HG03280 (cell line): Measurements from ENCODE around the gene YBX1.

Source experiments
- ATAC-seq: cut with Tn5 transposase; IDR thresholded peaks from one replicate; pipeline ENCODE4 v1.9.1; 2021; ENCODE audit warnings: mild to moderate bottlenecking, moderate library complexity; ENCODE audit not compliant: unreplicated experiment

YBX1 gene

DNA sequence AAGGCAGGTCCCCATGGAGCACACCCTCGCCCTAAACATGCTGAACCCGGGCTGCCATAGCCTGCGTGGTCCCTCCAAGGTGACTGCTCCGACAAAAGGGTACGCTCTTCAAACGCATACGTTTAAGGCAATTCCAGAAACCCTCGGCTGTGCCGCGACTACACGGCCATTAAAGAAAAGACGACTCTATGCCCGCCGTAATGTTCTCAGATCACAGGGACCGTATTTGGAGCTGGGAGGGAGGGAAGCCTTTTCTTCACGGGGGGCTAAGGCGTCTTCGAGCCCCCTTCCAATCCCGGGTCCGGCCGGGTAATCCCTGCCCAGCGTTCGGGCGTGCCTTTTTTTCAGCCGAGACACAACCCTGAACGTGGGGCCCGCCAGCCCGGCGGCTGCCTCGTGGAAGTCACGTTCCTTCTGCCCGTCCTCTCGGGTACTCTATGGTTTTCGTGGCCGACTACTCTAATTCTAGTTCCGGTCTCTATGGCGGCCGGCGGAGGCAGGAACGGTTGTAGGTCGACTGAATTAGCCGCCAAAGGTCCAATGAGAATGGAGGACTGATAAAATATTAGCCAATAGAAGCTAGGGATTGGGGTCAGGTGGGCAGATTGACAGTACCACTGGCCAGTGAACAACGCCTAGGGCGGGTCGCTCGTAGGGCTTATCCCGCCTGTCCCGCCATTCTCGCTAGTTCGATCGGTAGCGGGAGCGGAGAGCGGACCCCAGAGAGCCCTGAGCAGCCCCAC lies at the start of gene YBX1:
TSS of gene YBX1 (plus strand) at position 678 of the 743 bp plus-strand sequence. CDS start 148 bp downstream, outside the sequence.
- peak; percentile 85 for ATAC-seq

DNA sequence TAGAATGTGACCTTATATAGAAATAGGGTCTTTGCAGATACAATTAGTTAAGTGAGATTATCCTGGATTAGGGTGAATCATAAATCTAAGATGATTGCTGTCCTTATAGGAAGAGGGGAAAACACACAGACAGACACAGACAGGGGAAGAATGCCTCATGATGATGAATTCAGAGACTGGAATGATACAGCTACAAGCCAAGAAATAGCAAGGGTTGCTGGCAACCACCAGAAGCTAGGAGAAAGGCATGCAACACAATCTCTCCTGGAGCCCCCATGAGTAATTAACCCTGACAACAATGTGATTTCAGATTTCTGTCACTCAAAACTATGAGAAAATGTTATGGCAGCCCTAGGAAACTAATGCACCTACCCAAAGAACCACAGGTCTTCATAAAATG lies 43.1 kb upstream of the YBX1 start:
- no peak for ATAC-seq

DNA sequence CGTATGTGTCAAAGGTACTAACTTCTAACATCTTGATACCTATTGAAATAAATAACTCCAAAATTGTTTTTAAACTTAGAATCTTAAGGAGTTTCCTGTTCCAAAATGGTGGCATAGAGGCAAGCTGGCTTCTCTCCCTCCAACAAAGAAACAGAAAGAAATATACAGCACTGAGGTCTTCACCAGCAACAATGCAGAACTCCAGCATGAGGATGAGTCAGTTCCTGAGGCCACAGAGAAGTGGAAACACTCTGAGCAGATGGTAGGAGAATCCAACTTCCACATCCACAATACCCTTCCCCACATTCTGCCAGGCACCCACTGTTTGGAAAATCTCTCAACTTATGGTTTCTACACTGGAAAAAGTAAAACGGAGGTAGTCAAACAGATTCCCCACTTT lies 36.2 kb upstream of the YBX1 start:
- ATAC-seq = no peak

DNA sequence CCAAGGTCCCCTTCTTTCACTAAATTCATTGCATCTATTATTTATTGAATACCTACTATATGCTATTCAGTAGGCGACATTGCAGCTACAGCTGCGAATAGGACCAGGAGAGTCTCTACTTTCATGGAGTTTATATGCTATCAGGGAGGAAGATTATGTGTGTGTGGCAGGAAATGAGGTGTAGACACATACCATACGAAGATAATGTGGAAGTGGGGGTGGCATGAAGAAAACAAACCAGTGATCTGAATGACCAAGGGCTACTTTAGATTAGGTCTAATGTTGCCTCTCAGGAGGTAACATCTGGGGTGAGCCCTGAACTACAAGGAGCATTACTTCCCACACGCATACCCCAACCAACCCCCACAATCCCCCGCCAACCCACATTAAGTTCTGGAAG lies 25.0 kb upstream of the YBX1 start:
- ATAC-seq = no peak

DNA sequence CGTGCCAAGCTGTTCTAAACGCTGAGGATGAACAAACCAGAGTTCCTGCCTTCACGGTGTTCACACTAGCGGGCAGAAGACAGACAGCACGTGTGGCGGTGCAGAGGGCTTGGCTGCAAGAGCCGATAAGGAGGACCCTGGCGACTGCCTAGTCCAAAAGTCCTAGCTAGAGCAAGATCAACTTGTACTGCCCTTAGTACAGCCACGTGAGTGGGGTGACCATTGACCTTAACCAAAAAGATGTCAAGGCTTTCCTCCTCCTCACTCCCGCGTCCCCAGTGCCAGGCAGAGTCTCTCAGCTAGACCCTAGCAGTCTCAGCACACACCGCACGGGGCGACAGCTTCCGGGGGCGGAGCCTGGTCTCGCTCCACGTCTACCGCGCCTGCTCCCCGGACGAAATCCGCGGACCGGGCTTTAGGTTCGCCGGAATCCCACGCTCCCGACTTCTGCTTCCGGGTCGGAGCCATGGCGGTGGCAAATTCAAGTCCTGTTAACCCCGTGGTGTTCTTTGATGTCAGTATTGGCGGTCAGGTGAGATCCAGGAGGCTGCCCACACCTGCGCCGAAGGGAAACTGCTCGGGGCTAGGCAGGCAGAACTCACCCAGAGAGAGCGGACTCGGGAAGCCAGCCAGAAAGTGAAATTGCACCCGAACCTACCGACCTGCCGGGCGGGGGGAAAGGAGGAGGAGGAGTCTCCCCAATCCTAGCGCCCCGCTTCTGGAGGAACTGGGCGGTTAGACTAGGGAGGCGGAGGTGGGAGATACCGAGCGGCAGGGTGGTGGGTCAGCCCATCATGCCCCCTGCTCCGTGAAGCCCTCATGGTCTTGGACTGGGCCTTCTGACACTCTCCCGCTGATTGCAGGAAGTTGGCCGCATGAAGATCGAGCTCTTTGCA lies 24.0 kb upstream of the YBX1 start, which contains the start of gene PPIH:
TSS of gene PPIH (plus strand) at position 443 of the 896 bp plus-strand sequence. CDS start at position 467, 24 bp downstream.
- ATAC-seq = peak; percentile 98

DNA sequence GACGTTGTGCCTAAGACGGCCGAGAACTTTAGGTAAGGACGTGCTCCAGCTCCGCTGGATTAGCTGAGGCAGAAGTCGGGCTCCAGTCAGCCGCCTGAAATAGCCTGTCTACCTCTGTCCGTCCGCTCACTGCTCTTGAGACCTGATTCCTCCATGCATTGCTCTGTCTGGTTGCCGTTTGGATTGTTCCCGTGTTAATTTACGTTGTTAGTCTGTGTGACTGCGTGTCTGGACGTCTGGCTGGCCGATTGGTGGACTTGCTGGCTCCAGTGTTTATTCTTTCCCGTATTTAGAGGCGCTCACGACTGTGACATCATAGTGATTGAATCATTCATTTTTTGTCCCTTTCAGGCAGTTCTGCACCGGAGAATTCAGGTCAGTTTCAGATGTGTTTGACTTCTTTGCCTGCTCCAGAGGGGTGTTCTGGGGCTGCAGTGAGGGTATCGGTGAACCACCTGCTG lies 23.3 kb upstream of the YBX1 start:
- ATAC-seq = peak; percentile 6

DNA sequence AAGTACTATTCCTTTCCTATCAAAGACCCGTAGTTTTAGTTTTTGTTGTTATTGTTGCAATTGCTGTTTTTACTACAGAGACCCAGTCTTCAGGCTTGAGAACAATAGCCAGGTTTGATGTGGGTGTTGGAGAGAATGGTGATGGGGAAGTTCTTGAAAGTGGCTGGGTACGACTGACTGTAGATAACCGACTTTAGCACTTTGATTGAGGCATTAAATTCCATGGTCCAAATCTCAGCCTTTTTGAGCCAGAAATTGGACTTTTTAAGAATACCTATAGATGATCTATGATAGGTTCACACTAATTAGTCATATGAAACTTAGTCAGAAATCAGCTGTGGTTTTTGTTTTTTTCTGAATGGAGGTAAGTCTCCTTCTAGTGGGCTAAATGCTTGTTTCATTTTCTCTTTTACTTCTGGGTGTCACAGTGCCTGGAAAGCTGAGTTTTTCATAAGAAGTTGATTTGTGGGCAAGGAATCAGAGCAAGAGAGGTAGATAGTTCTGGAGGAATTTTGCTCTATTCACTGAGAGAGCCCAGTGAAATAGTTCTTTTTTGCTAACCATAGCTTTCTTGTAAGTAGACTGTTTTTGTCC lies 21.2 kb upstream of the YBX1 start:
- ATAC-seq = no peak

DNA sequence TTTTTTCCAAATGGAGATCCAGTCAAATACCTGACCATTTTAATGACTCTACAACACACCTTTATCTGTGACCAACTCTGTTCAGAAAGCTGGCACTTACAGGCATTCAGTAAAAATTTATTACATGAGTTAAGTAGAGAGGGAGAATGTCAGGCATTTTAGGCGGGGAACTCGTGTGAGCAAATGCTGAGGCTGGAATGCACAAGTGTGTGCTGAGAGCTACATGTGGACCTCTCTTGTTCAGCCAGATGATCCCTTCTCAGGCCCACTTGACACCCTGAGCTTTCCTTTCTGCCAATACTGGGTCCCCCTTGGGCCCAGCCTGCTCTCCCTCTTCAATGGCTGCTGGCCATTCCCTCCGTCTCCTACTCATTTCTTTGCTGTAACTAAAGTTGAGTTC lies 12.3 kb upstream of the YBX1 start:
- no peak for ATAC-seq

DNA sequence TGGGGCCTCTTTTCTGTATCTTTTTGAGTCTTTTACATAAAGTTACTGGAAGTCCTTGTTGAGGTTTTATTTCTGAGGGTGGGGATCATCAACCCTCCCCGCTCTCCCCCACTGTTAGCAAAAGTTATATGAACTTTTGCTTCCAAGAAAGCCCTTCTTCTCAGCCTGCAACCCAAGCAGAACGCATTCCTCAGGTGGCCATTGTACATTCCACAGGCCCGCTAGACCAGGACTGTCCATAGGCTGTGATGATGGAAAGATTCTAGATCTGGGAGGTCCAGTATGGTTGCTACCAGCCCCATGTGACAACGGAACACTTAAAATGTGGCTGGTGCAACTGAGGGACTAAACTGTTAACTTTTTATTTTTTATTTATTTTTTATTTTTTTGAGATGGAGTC lies 11.8 kb upstream of the YBX1 start:
- no peak for ATAC-seq

DNA sequence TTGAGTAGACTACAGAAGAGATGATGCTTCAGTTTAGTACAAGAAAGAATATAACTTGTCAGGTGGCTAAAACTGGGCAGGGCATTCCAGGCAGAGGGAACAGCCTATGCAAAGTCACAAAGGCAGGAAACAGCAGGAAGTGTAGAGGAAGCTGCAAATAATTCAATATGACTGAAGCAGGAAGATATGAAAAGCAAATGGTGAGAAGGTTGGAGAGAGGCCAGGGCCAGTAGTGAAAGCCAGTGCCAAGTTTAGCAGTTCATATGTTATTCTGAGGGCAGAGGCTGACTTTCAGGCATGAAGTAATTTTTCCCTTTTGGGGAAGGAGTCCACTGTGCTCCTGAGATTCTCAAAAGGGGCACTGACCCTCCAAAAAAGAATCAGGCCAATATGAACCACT lies 8.0 kb upstream of the YBX1 start:
- no peak for ATAC-seq

DNA sequence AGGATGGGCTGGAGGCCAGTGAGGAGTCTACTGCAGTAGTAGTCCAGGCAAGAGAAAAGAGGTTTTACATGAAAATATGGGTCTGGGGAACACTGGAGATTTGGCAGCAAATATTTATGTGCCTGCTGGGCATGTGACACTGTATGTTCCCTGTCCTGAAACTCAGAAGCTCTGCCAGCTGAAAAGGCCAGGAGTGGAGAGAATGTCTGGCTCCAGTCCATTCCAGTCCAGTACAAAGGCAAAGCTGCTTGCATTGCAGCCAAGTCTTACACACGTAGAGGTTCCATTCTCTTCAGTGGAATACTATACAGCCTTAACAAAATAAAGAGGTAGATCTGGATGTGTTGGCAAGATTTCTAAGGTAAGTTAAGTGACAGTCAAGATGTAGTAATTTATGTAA lies 7.5 kb upstream of the YBX1 start:
- no peak for ATAC-seq

DNA sequence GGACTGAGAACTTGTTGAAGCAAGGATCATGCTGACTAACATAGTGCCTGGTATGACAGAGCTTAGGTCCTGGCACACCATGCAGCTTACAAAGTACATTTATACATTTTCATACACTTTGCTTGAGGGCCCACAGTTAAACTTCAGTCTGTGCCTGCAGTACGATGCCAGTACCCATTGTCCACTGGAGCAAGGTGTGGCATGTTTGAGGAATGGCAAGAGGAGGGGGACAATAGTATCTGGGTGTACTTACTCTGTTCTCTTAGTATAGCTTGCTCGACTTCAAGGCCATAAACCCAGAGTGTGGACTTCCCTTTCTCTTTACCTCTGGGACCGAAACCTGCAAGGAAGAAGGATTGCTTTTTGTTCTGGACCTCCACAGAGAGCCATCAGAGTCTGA lies 6.8 kb upstream of the YBX1 start:
- ATAC-seq = no peak

DNA sequence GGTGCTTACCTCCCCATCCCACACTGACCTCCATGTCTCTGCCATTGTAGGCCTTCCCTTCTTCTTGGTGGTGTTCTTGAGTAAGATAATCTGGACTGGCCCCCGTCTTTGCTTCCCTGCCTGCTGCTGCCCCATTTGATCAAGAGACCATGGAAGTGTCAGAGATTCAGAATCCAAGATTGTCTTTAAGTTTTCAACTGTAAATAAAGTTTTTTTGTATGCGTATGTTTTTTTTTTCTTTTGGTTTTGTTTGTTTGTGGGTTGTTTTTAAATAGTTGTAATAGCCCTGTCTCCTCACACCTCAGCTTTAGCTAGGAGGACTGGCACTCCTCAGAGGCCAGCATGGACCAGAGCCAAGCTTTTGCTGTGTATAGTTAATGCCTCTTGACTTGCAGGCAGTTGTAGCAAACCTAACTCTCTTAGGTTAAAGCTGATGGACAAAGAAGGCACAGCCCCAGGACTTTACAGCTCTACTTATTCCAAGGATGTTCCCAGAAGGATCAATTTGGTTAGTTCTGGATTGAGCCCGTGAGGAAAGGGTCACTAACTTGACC lies 5.6 kb upstream of the YBX1 start:
- ATAC-seq = no peak

DNA sequence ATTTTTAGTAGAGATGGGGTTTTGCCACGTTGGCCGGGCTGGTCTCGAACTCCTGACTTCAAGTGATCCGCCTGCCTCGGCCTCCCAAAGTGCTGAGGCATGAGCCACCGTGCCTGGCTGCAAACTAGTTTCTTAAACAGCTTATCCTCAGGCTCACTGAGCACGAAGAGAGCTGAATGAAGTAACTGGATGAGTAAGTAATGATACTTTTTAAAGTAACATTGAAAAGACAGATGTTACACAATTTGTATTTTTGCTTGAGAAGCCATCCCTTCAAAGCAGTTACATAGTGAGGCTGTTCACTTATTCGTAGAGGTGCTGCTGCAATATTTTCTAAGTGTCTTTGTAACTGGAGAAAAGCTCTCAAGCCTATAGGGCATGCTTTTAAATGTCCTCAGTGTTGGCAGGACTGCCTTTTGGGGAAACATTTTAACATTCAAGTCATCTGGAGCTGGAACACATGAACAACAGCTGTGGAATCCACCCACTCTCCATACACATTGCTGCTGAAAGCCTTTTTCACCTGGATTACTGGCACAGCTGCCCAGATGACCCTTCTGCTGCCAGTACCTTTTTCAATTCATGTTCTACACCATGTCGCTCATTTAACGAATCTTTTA lies 2.7 kb upstream of the YBX1 start:
- no peak for ATAC-seq

DNA sequence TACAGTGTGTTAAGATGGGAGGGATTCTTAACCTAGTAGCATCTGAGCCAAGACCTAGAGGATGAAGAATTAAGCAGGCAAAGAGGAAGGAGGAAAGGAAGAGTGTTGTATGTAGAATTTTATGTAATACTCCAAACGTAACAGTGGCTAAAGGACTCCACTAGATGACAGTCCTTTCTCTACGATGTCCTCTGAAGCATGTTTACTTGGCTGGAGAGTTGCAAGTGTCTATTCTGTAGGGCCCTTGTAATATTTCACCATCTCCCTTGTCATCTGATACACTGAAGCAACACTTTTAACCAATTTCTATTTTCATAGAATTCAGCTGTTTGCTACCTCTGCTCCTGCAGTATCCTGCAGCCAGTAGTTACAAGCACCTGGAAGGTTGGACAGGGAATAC lies 2.2 kb upstream of the YBX1 start:
- ATAC-seq = no peak

DNA sequence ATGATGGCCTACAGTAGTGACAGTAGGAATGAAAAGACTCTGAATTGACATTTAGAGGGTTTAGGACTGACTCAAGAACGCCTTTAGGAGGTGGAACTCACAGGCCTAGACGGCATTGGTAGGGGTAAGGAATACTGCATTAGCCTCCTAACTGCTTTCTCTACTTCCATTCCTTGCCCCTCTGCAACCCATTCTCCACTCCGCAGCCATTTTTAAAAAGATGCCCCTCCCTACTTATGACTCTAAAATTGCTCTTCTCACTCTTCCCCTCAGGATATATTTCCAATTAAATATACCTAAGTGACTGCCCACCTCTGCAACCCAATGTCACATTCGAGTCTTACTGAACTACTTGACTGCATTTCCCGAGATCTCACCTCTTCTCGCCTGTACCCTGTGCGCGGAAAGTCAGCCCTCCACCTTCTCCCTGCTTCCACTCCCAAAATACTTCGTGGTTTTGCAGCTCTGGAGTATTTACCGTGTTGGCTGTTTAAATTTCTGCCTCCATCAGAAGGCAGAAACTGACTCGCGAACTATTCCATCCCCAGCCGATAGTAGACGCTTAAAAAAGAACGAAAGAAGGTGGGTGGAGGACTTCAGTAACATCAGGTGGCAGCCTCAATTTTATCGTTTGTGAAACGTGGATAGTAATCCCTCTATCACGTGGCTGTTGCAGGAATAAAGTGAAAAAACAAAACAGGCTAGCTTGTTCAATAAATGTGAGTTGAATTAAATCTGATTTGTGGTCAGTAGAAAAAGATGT lies 1.1 kb upstream of the YBX1 start:
- ATAC-seq = no peak

DNA sequence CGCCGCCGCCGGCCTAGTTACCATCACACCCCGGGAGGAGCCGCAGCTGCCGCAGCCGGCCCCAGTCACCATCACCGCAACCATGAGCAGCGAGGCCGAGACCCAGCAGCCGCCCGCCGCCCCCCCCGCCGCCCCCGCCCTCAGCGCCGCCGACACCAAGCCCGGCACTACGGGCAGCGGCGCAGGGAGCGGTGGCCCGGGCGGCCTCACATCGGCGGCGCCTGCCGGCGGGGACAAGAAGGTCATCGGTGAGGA lies 193 bp downstream of the YBX1 start:
- peak; percentile 16 for ATAC-seq

DNA sequence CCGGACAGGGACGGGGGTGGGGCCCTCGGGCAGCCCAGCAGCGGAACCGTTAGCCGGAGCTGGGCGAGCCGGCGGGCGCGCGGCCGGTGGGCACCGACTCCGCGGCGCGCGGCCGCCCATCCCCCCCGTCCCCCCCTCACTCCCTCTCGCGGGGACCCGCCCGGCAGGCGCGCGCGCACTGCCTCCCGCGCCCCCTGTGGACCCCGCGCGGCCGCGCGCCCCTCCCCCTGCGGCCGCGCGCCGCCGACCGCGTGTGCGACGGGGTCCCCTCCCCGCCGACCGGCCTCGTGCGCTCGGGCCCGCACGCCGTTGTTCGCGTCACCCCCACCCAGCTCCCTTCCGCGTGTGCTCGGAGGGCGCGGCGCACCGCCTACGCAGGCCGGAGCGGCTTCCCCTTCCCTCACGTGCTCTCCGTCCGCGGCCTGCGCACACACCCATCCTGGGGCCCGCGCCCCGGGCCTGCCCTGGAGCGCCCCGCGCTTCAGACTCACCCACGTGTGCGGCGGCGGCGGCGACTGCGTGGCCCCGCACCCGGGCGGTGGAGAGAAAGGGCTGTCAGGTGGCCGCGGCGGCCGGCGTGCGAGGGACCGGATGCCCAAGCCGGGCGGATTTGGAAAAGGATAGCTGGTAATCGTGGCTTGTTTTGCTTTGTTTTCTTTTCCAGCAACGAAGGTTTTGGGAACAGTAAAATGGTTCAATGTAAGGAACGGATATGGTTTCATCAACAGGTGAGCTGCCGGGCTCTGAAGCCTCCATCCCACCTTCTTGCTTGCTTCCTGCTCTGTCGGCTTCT lies 717 bp downstream of the YBX1 start:
- ATAC-seq = peak; percentile 46

DNA sequence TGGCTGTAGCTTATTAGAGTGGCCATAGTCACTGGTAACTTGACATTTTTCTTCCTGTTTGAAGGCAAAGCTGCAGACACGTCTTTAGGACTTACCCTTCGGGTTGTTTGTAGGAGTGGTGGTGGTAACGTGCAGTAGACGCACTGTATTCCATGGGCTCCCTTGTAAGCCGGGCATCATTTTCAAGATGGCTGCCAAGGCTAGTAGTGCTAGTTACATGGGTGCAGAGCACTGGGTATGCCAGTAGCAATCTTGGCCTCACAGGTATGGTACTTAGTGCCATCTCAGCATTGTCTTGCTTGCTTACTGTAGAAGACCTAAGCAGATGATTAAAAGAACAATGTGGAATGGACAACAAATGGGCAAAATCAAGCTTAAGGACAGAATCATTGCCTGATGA lies 1.9 kb downstream of the YBX1 start:
- no peak for ATAC-seq

DNA sequence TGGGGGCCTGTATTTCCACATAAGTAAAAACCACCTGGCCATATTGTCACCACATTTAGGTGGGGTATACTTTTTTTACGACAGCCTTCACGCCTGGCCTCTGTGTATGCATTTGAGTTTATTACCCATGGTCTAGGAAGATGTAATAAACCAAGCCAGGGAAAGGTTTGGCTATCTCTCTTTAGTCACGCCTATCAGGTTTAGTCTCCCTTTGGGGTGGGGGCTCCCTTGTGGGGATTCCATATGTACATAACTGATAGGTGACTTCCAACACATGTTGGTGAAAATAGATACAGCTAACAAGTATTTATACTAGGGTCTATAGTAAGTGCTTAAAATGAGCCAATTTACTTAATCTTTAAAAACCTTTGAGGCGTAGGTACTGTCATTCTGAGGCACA lies 4.2 kb downstream of the YBX1 start:
- ATAC-seq = no peak
